ENCODE results near the gene ZNF621.
A peak's percentile ranks its signal among the peaks of the same experiment; 100 is the strongest.

ZNF621 gene

DNA sequence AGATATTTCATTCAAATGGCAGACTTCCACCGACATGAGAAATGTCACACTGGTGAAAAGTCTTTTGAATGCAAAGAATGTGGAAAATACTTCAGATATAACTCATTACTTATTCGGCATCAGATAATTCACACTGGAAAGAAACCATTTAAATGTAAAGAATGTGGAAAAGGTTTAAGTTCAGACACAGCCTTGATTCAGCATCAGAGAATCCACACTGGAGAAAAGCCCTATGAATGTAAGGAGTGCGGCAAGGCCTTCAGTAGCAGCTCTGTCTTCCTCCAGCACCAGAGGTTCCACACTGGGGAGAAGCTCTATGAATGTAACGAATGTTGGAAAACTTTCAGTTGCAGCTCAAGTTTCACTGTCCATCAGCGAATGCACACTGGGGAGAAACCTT lies 8.6 kb upstream of the ZNF621 start:
- no peak overlapping the region for H3K4me3 ChIP-seq (ENCODE audit: low read depth, low read length)
- TF ChIP-seq, protein P1, sequence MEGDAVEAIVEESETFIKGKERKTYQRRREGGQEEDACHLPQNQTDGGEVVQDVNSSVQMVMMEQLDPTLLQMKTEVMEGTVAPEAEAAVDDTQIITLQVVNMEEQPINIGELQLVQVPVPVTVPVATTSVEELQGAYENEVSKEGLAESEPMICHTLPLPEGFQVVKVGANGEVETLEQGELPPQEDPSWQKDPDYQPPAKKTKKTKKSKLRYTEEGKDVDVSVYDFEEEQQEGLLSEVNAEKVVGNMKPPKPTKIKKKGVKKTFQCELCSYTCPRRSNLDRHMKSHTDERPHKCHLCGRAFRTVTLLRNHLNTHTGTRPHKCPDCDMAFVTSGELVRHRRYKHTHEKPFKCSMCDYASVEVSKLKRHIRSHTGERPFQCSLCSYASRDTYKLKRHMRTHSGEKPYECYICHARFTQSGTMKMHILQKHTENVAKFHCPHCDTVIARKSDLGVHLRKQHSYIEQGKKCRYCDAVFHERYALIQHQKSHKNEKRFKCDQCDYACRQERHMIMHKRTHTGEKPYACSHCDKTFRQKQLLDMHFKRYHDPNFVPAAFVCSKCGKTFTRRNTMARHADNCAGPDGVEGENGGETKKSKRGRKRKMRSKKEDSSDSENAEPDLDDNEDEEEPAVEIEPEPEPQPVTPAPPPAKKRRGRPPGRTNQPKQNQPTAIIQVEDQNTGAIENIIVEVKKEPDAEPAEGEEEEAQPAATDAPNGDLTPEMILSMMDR (conservative IDR thresholded peaks at IDR 0.05; ENCODE audit: low read depth, low read length): no peak
- DNase-seq (ENCODE audit: low read depth): peak; percentile 79

DNA sequence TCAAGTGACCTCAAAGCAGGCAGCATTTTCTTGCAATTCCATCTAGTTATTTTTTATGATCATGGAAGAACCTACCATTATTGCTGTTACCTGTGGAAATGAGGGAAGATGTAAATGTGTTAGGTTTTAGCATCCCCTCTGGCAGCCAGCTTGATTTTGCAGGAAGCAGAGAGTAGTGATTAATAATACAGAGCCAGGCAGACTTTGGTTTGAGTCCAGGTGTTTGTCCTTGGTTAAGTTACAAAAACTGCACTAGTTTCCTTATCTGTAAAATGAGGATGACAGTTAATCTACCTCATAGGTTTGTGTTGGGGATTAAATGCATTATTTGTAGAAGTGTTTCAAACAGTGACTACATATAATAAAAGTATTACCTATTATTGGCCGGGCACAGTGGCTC lies 6.7 kb upstream of the ZNF621 start:
- no peak for DNase-seq (ENCODE audit: low read depth)
- H3K4me3 ChIP-seq (ENCODE audit: low read depth, low read length): no peak overlapping the region
- TF ChIP-seq, protein P1 (conservative IDR thresholded peaks at IDR 0.05; ENCODE audit: low read depth, low read length): no peak

DNA sequence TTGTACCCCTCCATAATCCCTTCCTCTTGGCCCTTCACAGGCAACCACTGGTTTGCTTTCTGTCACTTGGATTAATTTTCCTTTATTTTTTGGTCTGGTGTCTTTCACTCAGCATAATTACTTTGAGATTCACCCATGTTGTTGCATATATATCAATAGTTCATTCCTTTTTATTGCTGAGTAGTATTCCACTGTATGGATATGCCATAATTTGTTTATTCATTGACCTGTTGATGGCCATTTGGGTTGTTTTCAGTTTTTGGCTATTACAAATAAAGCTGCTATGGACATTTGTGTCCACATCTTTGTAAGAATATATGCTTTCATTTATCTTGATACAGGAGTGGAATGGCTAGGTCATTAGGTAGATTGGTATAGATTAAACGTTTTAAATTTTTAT lies 5.9 kb upstream of the ZNF621 start:
- DNase-seq (ENCODE audit: low read depth): no peak
- H3K4me3 ChIP-seq (ENCODE audit: low read depth, low read length): no peak overlapping the region
- TF ChIP-seq, protein P1 (conservative IDR thresholded peaks at IDR 0.05; ENCODE audit: low read depth, low read length): no peak

DNA sequence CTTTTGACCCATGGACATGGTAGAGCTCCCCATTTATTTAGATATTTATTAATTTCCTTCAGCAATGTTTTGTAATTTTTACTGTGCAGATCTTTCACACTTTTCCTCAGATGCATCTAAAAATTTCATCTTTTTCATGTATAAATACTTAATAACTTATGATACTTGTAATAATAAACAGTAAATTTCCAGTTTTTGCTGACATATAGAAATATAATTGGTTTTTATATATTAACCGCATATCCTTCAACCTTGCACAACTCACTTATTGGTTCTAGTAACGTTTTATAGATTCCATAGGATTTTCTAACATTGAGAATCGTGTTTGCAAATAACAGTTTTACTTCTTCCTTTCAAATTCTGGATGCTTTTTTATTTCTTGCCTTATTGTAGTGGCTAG lies 3.5 kb upstream of the ZNF621 start:
- no peak for DNase-seq (ENCODE audit: low read depth)
- H3K4me3 ChIP-seq (ENCODE audit: low read depth, low read length): no peak overlapping the region
- TF ChIP-seq, protein P1 (conservative IDR thresholded peaks at IDR 0.05; ENCODE audit: low read depth, low read length): no peak

DNA sequence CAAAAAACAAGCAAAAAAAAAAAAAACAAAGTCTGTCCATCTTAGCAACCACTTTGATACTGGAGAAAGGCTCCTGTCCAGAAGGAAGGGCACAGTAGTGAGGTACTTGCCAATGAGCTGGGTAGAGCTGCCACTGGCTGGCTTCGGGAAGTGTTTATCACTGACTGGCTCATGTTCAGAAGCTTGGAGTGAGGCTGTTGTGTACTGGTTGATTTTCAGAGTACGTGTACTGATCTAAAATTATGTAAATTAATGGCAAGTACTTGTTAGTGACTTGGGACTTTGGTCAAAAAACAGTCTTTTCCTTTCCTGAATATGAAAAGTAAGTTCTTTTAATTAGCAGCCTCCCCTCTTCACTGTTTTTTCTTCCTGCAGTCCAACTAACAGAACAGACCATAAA lies 979 bp upstream of the ZNF621 start:
- no peak overlapping the region for H3K4me3 ChIP-seq (ENCODE audit: low read depth, low read length)
- TF ChIP-seq, protein P1 (conservative IDR thresholded peaks at IDR 0.05; ENCODE audit: low read depth, low read length): no peak
- no peak for DNase-seq (ENCODE audit: low read depth)

DNA sequence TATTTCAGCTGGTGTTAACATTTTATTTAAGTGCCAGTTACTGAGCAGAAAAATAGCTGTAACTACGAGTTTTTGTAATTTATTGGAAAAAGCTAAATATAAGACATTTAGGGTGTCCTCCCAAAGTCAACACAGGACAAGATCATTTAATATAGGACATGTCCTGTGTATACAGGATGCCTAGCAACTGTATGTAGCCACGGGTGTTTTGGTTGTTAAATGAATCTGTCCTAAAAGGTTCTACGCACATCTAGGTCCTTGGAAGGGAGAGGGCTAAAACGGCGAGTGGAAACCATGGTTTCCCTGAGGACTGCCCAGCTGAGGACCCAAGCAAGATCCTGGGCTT lies 565 bp upstream of the ZNF621 start:
- TF ChIP-seq, protein P1 (conservative IDR thresholded peaks at IDR 0.05; ENCODE audit: low read depth, low read length): no peak
- DNase-seq (ENCODE audit: low read depth): peak; percentile 23
- peak overlapping the region; percentile 81 for H3K4me3 ChIP-seq (ENCODE audit: low read depth, low read length)

DNA sequence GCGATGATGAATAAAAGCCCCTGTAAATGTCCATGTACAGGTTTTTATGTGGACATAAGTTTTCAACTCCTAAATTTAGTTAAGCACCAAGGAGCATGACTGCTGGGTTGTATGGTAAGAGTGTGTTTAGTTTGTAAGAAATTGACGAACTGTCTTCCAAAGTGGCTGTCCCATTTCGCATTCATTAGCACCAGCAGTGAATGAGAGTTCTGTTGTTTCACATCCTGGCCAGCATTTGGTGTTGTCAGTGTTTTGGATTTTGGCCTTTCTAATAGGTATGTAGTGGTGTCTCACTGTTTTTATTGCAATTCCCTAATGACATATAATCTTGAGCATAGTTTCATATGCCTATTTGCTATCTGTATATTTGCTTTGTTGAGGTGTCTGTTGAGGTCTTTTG lies 3.7 kb downstream of the ZNF621 start:
- TF ChIP-seq, protein P1 (conservative IDR thresholded peaks at IDR 0.05; ENCODE audit: low read depth, low read length): no peak

More for the DNA sequence above, 3.7 kb downstream of the ZNF621 start:
- no peak for DNase-seq (ENCODE audit: low read depth)
- no peak overlapping the region for H3K4me3 ChIP-seq (ENCODE audit: low read depth, low read length)
